ENCODE data around the gene IL3RA.

GRCh38 chrX:1336331-1336943 is at the start of gene IL3RA:
- TF ChIP-seq CTCF (IDR thresholded peaks at IDR 0.05; ENCODE audit: low read depth, low read length, poor library complexity, severe bottlenecking) (no peak), EZH2phosphoT487 (IDR thresholded peaks at IDR 0.05; ENCODE audit: borderline replicate concordance, low read length) (no peak)
